Neutrophil (primary cell): ENCODE measurements around the gene PRPH2.
"Not testable (repeated sequence)": the region's sequence is repeated elsewhere in the genome, so short reads cannot be mapped to it uniquely, and the experiment has no call there.

Source experiments
- H3K27ac ChIP-seq: fragments of 200-600 bp; sonication (generic); 2 replicates; pipeline ENCODE4 v1.5.1; 2016; ENCODE audit warnings: mild to moderate bottlenecking, moderate library complexity
- H3K27me3 ChIP-seq: fragments of 200-600 bp; sonication (generic); 2 replicates; pipeline ENCODE4 v1.6.0; 2016; ENCODE audit warnings: mild to moderate bottlenecking
- H3K36me3 ChIP-seq: fragments of 200-600 bp; sonication (generic); 2 replicates; pipeline ENCODE4 v1.5.1; 2017
- H3K4me1 ChIP-seq, 2 experiments: fragments of 200-600 bp in 1 of 2; sonication (generic) in 1 of 2; 1 replicate in 1 of 2; 2 replicates in 1 of 2; pipeline versions ENCODE4 v1.5.1 to v1.6.1; 2013 to 2016; ENCODE audit warnings: low read depth in 1 of 2, low read length in 1 of 2, mild to moderate bottlenecking in 1 of 2, moderate library complexity in 1 of 2; ENCODE audit not compliant: control insufficient read depth in 1 of 2, insufficient read depth in 1 of 2
- H3K4me3 ChIP-seq, 2 experiments: fragments of 200-600 bp in 1 of 2; sonication (generic) in 1 of 2; 1 replicate in 1 of 2; 2 replicates in 1 of 2; pipeline ENCODE4 v1.5.1; 2013 to 2016; ENCODE audit warnings: low read depth in 1 of 2, low read length in 1 of 2, mild to moderate bottlenecking in 1 of 2, moderate library complexity in 1 of 2
- H3K9me3 ChIP-seq: fragments of 200-600 bp; sonication (generic); 2 replicates; pipeline ENCODE4 v1.5.1; 2016
- TF ChIP-seq, protein P1 (sequence below): fragments of 200-600 bp; sonication (generic); IDR thresholded peaks from 2 replicates; pipeline ENCODE4 v1.5.1; 2016; ENCODE audit warnings: antibody characterized with exemption

The PRPH2 gene

DNA sequence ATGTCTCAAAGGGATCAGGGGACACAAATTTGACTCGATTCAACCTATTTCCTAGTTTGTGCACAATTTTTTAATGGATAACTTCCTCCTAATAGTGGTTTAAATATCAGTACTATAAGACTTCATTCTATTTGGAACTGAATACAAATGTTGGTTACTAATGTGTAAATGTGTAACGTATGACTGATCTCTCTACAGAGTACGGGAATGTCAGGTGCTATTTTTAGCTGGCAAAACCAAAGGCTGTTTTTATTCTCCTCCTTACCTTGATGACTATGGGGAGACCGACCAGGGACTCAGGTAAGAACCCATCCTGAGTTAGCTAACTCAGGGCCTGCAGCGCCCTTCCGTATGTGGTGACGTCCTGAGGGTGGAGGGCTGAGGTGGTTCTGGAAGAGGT lies 33.0 kb downstream of the PRPH2 start:
- H3K27ac ChIP-seq: peak overlapping the region; percentile 51
- H3K4me3 ChIP-seq: no peak overlapping the region
- TF ChIP-seq, protein P1, sequence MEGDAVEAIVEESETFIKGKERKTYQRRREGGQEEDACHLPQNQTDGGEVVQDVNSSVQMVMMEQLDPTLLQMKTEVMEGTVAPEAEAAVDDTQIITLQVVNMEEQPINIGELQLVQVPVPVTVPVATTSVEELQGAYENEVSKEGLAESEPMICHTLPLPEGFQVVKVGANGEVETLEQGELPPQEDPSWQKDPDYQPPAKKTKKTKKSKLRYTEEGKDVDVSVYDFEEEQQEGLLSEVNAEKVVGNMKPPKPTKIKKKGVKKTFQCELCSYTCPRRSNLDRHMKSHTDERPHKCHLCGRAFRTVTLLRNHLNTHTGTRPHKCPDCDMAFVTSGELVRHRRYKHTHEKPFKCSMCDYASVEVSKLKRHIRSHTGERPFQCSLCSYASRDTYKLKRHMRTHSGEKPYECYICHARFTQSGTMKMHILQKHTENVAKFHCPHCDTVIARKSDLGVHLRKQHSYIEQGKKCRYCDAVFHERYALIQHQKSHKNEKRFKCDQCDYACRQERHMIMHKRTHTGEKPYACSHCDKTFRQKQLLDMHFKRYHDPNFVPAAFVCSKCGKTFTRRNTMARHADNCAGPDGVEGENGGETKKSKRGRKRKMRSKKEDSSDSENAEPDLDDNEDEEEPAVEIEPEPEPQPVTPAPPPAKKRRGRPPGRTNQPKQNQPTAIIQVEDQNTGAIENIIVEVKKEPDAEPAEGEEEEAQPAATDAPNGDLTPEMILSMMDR: no peak
- H3K4me1 ChIP-seq: no peaks in the 10 kb centered on the region
- no peaks in the 10 kb centered on the region for H3K9me3 ChIP-seq
- H3K36me3 ChIP-seq: peaks cover 98% of the 10 kb centered on the region
- H3K27me3 ChIP-seq: no peaks in the 10 kb centered on the region

DNA sequence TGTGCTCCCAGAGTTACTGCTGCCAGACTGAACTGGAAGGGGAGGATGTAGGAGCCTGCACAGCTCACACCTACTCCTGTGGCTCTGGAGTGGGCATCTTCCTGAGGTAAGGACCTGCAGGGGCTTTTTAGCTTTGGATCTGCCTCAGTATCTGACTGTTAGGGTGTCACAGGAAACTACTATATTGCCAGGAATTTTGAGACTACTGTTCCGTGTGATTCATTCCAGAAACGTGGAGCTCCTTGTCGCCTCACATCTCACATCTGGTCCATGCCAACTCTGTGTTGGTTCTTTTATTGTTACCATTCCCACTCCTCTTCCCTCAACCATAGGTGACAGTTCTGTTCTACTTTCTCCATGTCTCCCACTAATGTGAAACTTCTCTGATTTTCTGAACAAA lies 34.1 kb downstream of the PRPH2 start:
- no peaks in the 10 kb centered on the region for H3K4me1 ChIP-seq
- H3K27ac ChIP-seq: no peak overlapping the region
- no peak overlapping the region for H3K4me3 ChIP-seq
- TF ChIP-seq, protein P1: no peak
- no peaks in the 10 kb centered on the region for H3K27me3 ChIP-seq
- peaks cover 98% of the 10 kb centered on the region for H3K36me3 ChIP-seq
- no peaks in the 10 kb centered on the region for H3K9me3 ChIP-seq

DNA sequence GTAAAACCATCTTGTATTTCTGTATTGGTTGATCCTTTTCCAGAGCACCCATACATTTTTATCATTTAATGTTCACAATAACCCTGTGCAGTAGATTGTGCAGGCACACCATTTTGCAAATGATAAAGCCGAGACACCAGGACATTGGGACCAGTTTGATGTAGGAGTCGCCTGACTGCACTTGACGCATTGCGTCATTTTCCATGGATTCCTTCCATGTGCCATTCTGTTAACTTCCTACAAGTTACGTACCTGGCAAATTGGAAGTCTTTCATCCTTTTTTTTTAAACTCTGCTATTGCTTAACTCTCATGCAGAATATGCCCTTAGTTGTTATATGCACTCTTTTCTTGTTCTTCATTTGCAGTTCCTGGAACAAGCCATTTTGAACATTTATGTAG lies 43.0 kb downstream of the PRPH2 start:
- H3K36me3 ChIP-seq: peaks cover 99% of the 10 kb centered on the region
- no peak overlapping the region for H3K4me3 ChIP-seq
- no peaks in the 10 kb centered on the region for H3K9me3 ChIP-seq
- H3K27me3 ChIP-seq: no peaks in the 10 kb centered on the region
- H3K4me1 ChIP-seq: no peaks in the 10 kb centered on the region
- H3K27ac ChIP-seq: no peak overlapping the region
- TF ChIP-seq, protein P1: no peak

DNA sequence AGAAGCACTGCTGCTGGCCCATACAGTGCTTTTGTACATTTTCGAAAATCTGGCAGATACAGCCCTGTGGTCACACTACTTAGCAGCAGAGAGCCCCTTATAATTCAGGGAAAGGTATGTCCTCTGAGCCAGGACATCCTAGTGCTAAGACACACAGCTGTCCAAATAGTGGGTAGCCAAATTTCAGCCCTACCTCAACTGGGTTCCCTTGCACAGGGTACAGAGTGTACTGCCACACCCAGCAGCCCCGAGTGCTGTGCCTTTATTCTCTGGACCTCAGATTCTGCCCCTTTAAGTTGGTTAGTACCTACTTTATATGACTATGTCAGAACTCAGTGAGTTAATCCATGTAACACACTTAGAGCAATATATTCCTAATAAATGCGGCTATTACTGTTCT lies 47.6 kb downstream of the PRPH2 start:
- Histone ChIP-seq H3K9me3 (no peaks in the 10 kb centered on the region), H3K4me1 (no peaks in the 10 kb centered on the region), H3K27ac (no peak overlapping the region), H3K36me3 (peaks cover 100% of the 10 kb centered on the region), H3K27me3 (no peaks in the 10 kb centered on the region), H3K4me3 (no peak overlapping the region)
- TF ChIP-seq, protein P1: no peak

DNA sequence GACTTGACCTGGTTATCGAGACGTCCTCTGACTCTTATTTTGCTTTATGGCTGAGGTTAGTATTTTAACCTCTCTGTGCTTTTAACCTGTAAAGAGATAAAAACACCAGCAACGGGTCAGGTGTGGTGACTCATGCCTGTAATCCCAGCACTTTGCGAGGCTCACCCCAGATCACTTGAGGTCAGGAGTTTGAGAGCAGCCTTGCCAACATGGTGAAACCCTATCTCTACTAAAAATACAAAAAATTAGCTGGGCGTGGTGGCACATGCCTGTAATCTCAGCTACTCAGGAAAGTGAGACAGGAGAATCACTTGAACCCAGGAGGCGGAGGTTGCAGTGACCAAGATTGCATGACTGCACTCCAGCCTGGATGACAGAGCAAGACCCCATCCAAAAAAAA lies 48.0 kb downstream of the PRPH2 start:
- not testable (repeated sequence) for H3K9me3 ChIP-seq, H3K27me3 ChIP-seq, H3K4me3 ChIP-seq, H3K27ac ChIP-seq, H3K4me1 ChIP-seq
- peaks cover 100% of the 10 kb centered on the region for H3K36me3 ChIP-seq

DNA sequence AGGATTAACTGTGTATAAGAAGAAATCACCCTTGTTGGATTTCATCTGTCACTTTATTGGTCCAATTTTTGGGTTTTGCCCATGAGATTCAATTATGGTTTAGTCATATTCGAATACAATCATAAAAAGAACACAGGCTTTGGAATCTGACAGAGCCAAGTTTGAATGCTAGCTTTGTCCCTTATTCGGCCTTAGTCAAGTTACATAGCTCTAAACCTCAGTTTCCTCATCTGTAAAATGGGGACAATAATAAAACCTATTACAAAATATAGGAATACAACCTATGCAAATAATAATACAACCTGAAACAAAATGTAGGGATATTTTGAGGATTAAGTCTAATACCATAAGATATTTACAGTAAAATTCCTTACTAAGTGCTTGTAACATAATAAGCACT lies 57.7 kb downstream of the PRPH2 start:
- H3K27ac ChIP-seq: no peak overlapping the region
- H3K9me3 ChIP-seq: no peaks in the 10 kb centered on the region
- peaks cover 97% of the 10 kb centered on the region for H3K36me3 ChIP-seq
- H3K27me3 ChIP-seq: no peaks in the 10 kb centered on the region
- no peaks in the 10 kb centered on the region for H3K4me1 ChIP-seq
- TF ChIP-seq, protein P1: no peak
- no peak overlapping the region for H3K4me3 ChIP-seq
